ENCODE results near the gene TAF4B.
"Not testable (repeated sequence)": the region's sequence is repeated elsewhere in the genome, so short reads cannot be mapped to it uniquely, and the experiment has no call there.

The TAF4B gene

GRCh38 chr18:26421931-26422330 is 195.7 kb downstream of the TAF4B start:
- no peak for DNase-seq (ENCODE audit: low read depth in 2 of 3, low spot score in 2 of 3)

GRCh38 chr18:26422472-26423162 is 196.4 kb downstream of the TAF4B start:
- no peak for DNase-seq (ENCODE audit: low read depth in 2 of 3, low spot score in 2 of 3)

DNA sequence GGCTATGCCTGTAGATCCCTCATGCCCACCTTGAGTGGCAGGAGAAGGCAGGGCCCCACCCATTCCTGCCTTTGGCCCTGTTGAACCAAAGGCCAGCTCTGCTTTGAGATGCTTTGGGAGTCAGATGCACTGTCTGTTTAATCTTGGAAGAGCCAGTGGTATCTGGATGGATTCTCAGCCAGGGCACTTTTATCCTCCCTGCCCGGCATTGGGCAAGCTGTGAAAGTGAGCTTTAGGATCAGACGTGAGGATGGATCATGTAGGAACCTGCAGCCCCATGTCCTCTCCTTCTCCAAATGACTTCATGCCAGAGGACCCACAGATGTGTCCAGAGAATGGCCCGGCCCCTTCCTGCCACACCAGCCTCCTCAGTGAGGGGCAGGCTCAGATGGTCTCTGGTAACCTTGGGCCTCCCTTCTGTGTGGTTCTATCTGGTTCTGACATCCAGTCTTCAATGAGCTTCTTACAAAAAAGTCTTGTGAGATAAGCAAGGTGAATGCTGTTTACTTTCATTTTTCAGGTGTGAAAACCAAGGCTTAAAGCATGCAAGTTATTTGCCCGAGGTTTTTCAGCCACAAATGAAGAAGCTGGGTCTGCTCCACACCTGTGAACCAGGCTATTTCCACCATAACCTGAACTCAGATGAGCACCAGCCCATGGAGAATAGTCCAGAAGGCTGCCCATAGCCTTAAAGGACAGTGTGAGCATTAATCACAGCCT is 198.3 kb downstream of the TAF4B start:
- no peak for DNase-seq (ENCODE audit: low read depth in 2 of 3, low spot score in 2 of 3)

- no peak for DNase-seq (ENCODE audit: low read depth in 2 of 3, low spot score in 2 of 3)
Measured at GRCh38 chr18:26425148-26425531, 198.9 kb downstream of the TAF4B start.

- no peak for DNase-seq (ENCODE audit: low read depth in 2 of 3, low spot score in 2 of 3)
Measured at GRCh38 chr18:26429535-26430226, 203.4 kb downstream of the TAF4B start.

DNA sequence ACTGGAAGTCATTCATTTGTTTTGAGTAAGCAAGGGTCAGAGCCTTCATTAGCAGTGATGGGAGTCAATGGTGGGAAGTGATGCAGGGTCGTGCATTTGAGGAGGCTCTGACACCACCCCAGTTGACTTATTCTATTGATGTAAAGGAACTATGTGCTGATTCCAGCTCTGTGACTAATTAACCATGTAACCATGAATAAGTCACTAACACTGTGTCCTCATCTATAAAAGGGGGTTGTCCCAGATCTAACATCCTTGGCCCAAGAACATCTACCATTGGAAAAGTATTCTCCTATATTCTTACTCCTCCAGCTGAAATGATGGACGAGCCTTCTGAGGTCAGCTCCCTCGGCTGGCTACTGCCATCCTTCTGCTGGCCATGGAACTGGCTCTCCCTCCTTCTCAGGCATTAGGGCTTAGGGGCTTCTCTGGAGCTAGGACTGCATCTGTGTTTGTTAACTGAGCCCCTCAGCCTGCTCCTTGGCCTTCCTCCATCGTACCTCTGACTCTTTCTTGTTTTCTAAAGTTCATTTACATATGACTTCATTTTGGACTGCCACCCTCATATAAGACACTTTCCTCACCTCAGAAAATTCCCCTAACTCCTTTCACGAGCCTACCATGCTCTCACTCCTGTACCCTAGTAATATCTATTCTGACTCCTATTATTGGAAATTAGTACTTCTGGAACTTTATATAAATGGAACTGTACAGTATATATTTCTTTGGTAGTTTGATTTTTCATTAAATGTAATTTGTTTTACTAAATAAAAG is 206.6 kb downstream of the TAF4B start:
- DNase-seq (ENCODE audit: low read depth in 2 of 3, low spot score in 2 of 3) = no peak

GRCh38 chr18:26434887-26435286 is 208.6 kb downstream of the TAF4B start:
- no peak for DNase-seq (ENCODE audit: low read depth in 2 of 3, low spot score in 2 of 3)

DNA sequence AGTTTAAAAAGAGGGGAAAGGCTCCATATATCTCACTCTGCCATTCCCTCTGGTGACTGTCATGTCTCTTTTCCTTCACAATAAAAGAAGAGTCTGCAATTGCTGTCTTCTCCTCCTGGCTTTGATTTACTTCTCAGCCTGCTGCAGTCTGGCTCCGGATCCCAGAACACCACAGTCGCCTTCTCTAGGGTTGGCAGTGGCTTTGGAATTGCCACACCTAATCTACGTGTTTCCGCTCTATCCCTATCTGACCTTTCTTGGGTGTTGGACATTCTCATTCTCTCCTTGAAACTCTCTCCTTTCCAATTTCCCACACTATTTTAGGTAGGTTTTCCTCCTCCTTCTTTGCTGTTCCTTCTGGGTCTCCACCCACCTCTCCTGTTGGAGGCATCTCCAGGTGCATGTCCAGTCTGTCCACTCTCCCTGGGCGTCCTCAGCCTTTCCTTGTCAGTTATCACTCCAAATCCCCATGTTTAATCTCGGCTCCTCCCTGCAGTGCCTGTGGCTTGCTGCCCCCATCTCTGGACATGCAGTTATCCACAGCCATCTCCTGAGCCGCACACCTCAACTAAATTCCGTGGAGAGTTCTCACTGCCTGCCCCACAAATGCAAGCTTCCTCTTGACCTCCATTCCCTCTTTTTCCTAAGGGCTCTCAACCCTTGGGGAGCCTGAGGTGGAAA is 209.3 kb downstream of the TAF4B start:
- no peak for DNase-seq (ENCODE audit: low read depth in 2 of 3, low spot score in 2 of 3)

DNA sequence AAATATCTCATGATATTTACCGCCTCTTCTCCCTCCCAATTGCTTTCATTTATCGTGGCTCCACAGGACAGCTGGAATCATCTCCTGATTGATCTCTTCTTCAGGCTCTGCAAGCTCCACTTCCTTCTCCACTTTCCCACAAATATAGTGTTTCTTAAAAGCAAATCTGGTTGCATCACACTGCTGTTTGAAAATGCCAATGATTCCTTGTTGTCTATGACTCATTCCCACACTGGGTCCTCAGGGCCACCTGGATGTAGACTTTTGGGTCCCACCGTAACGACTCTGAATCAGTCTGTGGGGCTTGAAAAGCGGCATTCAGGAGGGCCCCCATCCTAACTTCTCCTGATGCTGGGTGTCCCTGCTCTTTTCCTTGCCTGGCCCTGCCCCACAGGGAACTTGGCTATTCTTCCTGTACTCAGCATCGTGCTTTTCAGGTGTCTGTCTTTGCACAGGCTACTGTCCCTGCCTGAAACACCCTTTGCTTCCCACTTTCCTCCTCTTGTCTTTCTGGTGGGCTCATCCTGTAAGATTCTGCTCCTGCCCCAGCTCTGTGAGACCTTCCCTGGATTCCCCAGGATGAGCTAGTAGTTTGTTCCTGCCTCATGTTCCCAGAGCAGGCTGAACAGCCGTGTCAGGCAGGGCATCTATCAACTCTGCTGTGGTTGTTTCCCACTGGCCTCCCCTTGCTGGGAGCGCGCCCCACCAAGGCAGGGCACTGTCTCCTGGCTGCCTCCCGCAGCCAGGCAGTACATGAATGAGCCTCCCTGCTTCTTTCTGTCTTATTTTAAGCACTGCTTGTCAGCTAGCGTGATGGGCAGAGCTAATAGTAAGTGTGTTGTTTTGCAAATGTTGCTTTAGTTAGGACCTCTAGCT is 210.2 kb downstream of the TAF4B start:
- DNase-seq (ENCODE audit: low read depth in 2 of 3, low spot score in 2 of 3) = no peak

GRCh38 chr18:26437634-26438033 is 211.4 kb downstream of the TAF4B start:
- DNase-seq (ENCODE audit: low read depth in 2 of 3, low spot score in 2 of 3) = not testable (repeated sequence)

GRCh38 chr18:26438980-26439379 is 212.7 kb downstream of the TAF4B start:
- no peak for DNase-seq (ENCODE audit: low read depth in 2 of 3, low spot score in 2 of 3)

DNA sequence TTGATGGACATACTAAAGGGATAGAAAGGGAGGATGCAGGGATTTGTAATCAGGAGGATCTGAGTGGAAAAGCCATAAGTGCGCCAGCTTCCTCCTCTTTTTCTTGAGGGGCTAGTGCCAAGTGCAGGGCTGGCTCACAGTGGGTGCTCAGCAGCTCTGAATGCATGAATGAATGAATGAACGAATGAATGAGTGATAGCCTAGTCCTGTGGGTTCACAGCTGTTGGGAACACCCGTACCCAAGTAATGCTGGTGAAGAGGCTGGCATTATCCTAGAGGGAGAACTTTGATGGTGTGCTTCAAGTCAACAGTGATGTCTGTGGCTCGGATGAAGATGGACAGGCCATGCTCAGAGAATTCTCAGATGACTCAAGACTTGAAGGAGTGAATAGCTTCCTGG is 213.3 kb downstream of the TAF4B start:
- DNase-seq (ENCODE audit: low read depth in 2 of 3, low spot score in 2 of 3) = no peak

GRCh38 chr18:26440644-26441043 is 214.4 kb downstream of the TAF4B start:
- no peak for DNase-seq (ENCODE audit: low read depth in 2 of 3, low spot score in 2 of 3)
